Fibroblast of skin of right biceps (primary cell): ENCODE data around the gene IL18BP.
A peak's percentile ranks its signal among the peaks of the same experiment; 100 is the strongest.

ENCODE experiments used
- DNase-seq: peaks from one replicate; pipeline ENCODE4 v3.0.0-alpha.2; 2013

Gene IL18BP

DNA sequence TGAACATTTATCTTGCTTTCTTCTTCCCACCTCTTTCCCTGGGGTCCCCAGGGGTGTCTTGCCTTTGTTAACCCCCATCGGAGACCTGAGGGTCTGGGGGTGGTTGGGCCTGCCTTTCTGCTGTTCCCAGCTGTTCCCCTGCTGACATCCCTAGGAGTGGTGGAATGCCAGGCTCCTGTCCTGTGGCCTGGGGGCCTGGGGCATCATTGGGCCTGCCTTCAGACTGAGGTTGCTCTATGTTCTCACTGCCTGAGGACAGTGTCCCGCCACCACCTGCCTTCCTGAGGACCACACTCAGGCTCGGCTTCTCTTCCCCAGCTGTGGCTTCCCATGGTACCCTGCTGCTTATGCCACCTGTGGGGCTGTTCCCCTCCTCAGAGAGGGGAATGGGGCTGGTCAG is 1.1 kb upstream of the IL18BP start:
- DNase-seq, result no peak

DNA sequence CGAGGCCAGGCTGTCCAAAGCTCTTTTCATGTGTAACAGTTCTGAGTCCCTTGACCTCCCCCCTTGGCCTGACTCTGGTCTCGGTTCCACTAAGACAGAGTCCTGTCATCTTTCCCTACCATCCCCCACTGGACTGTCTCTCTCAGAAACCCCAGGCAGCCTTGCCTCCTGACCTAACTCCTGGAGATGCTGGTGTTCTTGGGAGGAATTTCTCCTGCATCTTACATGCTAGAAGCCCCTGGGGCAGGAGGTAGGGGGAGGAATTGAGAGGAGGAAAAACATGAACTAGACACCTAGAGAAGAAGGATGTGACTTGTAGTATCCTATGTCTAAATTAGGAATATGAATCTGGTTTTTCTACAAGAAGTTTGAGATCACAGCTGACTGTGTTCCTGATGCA is 648 bp upstream of the IL18BP start:
- no peak for DNase-seq

DNA sequence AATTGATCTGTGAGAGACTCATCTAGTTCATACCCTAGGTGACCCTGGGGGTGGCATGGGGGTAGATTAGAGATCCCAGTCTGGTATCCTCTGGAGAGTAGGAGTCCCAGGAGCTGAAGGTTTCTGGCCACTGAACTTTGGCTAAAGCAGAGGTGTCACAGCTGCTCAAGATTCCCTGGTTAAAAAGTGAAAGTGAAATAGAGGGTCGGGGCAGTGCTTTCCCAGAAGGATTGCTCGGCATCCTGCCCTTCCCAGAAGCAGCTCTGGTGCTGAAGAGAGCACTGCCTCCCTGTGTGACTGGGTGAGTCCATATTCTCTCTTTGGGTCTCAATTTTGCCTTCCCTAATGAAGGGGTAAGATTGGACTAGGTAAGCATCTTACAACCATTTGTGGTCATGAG is 653 bp downstream of the IL18BP start:
- DNase-seq, result peak; percentile 14

DNA sequence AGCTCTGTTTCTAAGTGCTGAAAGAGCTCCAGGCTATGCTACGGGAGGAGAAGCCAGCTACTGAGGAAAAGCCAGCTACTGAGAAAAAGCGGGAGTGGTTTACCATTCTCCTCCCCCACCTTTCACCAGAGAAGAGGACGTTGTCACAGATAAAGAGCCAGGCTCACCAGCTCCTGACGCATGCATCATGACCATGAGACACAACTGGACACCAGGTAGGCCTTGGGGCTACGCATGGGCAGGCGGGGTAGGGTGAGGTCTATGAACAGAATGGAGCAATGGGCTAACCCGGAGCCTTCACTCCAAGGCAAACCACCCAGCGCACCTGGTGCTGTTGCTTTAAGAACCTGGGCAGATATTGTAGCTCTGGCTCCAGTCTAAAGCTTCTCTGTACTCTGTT is 1.1 kb downstream of the IL18BP start:
- no peak for DNase-seq

DNA sequence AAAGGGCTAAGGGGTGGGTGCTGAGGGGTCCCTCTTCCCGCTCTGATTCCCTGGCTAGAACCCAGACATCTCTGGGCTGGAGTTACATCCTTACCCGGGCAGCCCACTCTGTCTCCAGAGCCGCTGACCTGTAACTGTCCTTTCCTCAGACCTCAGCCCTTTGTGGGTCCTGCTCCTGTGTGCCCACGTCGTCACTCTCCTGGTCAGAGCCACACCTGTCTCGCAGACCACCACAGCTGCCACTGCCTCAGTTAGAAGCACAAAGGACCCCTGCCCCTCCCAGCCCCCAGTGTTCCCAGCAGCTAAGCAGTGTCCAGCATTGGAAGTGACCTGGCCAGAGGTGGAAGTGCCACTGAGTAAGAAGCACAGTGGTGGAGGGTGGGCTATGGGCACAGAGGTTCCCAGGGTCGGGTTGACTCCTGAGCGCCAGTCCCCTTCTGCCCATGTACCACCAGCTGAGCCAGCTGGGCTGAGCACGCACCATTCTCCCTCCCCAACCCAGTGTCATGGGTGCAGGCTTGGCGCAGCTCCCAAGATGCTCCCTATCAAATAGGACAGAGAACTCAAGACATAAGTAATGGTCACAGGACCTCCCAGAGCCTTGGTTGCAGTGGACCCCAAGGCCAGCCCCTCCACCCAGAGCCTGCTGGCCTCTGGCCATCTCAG is 1.6 kb downstream of the IL18BP start:
- no peak for DNase-seq

DNA sequence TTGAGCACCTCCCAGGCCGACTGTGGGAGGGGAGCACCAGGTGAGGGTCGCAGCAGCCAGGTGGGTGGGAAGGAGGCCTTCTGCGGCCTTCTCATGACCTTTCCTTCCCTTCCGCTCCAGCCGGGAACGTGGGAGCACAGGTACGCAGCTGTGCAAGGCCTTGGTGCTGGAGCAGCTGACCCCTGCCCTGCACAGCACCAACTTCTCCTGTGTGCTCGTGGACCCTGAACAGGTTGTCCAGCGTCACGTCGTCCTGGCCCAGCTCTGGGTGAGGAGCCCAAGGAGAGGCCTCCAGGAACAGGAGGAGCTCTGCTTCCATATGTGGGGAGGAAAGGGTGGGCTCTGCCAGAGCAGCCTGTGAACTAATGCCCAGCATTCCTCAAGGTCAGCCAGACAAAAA is 2.6 kb downstream of the IL18BP start:
- DNase-seq, result no peak

DNA sequence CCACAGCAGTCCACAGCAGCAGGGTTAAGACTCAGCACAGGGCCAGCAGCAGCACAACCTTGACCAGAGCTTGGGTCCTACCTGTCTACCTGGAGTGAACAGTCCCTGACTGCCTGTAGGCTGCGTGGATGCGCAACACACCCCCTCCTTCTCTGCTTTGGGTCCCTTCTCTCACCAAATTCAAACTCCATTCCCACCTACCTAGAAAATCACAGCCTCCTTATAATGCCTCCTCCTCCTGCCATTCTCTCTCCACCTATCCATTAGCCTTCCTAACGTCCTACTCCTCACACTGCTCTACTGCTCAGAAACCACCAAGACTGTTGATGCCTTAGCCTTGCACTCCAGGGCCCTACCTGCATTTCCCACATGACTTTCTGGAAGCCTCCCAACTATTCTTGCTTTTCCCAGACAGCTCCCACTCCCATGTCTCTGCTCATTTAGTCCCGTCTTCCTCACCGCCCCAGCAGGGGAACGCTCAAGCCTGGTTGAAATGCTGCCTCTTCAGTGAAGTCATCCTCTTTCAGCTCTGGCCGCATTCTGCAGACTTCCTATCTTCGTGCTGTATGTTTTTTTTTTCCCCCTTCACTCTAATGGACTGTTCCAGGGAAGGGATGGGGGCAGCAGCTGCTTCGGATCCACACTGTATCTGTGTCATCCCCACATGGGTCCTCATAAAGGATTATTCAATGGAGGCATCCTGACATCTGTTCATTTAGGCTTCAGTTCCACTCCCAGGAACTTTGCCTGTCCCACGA is 3.3 kb downstream of the IL18BP start:
- peak; percentile 35 for DNase-seq

DNA sequence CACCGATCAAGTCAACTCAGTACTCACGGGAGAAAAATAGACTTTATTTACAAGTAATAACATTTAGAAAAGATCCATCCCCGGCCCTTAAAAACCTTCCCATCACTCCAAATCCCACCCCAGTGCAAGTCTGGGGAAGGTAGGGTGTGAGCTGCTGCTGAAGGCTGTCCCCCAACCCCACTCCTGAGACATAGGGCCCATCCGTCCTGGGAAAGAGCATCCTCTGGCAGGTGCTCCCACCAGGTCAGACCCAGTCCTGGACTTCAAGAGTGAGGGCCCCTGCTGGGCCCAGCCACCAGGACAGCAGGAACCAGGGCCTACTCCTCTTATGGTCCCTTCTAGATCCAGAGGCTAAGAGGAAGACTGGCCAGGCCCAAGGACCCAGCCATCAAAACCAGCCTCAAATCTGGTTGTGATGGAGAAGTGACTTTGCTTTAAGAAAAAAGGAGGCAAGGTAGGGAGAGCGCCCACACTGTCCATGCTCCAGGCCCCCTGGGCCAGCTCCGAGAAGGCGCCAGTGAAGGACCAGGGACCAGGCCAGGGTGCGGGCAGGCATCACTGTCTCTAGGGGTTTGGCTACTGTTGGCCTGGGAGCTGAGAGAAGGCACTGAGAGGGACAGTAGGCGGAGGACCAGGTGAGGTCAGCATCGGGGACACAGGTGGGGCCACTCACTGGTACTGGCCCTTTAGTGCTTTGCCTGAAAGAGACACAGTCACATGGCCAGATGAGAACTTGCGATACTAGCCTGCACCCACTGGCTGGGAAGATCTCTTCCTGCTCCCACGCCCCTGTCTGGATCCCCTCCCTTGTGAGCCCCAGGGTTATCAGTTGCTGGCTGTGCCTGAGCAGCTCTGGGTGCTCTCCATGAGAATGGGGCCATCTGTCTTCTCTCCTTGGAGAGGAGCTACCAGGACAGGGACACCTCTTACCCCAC is 4.4 kb downstream of the IL18BP start:
- DNase-seq, result no peak

DNA sequence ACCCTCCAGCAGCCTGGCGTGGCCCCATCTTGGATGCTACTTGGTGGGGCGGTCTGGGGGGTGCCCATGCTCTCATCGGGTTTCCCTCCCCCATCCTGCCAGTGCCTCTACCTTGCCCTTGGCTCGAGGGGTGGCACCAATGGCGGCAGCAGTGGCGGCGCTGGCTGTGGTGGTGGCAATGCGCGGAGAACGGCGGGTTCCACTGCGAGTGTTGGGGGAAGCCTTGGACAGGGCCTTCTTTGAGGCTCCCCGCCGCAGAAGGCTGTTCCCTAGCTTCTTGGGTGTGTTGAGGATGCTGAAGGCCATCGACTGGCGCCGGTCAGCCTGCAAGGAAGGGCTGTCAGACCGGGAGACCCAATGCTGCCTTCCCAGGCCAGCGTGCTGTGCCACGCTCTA is 5.1 kb downstream of the IL18BP start:
- no peak for DNase-seq

DNA sequence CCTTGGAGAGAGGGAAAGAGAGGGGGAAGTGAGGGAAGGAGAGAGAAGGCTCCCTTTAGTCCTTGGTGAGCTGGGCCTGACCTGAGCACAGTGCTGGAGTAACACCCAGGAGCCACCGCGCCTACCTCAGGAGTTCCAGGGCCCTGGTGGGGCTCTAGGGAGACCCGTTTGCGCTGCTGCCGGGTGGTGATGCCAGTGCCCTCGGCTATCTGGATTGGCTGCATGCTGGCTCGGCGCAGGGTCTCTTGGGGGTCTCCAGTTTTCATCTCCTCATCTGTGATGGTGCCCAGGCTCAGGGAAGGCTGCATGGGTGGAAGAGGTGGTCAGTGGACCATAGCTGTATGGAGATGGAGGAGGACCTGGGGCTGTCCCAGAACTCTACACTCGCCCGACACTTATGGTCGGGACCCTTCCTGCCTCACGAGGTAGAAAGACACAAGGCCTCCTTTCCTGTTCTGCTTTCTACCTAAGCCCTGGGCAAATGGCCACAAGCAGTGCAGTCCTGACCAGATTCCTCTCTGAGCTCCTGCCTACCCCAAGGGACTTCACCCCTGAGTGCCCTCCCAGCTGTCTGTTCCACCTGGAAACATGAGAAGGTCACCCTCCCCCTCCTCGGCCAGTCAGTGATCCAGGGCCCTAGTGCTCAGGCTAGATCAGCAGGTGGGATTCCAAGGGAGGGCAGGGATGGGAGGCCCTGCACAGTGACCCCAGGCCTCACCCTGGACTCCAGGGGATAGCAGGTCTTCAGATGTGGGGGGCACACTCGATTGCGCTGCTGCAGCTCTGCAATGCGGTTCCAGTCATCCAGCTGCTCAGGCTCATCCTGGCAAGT is 6.0 kb downstream of the IL18BP start:
- no peak for DNase-seq

DNA sequence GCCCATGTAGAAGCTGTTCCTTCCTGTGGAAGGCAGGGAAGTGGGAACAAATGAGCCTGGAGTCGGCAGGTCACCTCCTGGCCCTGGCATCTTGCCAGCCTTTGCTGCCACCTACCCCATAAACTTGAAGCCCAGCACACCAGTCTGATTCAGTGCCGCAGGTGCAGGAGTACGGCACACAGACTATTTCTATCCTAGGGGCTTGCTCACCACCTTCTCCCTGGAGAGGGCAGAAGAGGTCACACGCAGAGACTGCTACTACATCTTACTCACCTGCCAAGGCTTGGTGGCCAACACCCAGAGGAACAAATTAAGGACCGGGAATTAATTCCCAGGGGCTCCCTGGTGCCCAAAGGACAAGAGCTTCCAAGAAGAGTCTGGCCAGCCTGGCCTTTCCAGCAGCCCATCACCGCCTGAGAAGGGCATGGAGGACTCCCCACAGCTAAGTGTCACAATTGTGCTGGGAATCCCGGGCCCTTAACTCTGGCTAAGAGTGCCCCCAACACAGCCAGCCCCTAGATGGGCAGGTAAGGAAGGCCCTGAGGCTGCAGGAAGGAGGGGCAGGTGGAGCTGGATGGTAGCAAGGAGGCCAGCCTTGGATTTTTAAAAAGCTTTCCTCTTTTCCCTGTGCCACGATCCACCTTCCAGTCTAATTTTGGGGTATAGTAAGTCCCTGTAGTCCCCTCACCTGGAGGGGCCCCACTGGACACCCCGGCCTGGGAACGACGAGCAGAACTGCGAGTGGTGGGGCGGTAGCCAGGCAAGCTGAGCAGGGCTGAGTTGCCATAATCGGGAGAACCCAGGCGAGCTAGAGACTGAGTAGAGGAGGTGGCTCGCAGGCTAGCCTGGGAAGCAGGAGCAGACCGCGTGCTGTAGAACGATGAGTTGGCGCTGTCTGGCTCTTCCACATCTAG is 6.9 kb downstream of the IL18BP start:
- no peak for DNase-seq

DNA sequence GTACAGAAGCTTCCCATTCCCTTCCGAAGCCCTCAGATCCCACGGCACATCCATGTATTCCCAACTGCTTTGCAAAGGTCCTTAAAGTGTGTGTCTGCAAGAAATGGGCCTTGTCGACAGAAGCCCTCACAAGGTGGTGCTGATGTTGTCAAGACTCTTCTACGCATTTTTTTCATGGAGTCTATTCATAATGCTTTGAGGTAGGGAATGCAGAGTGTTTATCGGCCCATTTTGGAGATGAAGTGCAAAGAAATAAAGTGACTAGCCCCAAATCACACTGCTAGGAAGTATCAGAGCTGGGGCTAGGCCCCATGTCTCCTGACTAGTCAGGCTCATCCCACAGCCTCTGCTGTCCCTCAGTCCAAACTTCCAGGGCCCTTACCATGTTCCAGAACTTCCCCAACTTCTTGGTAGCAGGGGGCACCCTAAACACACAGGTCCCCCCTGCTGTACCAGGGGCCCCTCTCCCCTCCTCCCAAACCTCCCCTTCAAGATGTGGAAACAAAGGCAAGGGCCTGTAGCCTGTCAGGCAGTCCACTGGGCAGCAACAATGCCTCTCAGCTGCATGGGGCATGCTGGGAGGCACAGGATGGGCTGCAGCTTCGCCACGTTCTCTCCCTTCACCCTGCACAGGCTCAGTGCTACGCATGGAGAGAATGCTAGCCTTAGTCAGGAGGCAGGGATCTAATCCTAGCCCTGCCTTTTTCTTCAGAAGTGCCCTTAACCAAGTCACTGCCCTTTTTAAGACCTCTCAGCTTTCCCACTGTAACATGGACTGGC is 7.8 kb downstream of the IL18BP start:
- no peak for DNase-seq

DNA sequence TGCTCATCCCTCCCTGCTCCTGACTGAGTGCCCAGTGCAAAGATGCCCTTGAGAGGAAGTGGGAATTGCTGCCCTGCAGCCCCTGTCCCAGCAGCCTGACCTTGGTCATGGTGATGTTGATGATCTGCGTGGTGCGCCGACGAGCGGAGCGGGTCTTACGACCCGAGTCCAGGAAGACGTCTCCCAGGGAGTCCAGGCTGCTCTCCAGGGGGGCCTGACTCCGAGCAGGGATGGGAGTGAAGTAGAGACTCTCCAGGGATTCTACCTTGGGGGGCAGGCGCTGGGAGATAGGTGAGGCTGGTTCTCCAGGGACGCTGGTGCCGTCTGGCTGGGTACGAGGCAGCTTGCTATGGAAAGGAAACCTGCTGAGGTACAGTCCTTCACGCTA is 8.4 kb downstream of the IL18BP start:
- DNase-seq, result no peak

DNA sequence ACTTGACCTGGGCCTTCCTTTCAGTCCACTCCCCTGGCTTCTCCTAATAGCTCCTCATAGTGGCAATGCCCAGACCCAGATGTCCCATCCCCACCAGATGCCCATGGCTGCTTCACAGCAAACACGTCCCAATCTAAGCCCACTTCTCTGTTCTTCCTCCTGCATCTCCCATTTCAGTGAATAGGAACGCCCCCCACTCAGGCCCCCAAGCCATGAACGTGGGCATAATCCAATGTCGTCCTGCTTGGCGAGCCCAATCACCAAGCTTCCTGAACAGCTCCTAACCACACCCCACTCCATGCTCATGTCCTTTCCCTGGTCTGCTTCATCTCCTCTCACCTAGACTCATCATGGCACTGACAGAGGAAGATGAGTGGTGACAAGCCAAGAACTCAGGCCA is 8.9 kb downstream of the IL18BP start:
- no peak for DNase-seq

DNA sequence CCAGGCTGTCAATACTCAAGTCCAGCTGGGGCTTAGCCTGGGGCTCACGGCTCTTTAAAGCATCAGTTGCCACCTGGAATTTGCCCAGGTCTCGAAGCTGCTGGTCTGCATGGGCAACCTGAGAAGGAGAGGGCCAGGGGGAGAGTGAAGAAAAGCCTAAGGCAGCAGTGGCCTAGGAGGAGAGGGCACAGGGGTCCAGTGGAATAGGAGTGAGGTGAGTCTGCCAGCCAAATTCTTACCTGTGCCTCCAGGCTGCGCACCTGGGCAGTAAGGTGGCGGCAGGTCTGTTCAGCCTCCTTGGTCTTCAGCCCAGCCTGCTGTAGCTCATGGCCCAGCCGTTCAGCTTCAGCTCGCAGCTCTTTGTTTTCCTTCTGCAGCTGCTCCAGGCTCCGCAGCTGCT is 10.0 kb downstream of the IL18BP start:
- DNase-seq, result no peak

DNA sequence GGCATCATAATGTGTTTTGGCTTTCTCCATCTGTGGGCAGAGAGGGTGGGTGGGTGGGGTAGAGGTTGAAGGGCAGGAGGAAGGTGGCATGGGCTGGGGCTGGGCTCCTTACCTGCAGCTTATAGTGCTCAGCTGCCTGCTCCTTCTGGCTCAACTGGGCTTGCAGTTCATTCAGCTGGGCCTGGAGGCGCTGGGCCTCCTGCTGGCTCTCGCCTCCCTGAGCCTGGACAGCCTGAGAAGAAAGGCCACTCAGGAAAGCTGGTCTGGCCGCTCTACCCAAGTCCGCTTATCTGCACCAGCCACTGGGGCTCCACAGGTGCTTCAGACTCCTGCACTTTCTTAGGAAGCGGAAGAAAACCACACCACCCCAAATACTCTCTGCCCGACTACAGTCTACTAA is 10.4 kb downstream of the IL18BP start:
- no peak for DNase-seq

DNA sequence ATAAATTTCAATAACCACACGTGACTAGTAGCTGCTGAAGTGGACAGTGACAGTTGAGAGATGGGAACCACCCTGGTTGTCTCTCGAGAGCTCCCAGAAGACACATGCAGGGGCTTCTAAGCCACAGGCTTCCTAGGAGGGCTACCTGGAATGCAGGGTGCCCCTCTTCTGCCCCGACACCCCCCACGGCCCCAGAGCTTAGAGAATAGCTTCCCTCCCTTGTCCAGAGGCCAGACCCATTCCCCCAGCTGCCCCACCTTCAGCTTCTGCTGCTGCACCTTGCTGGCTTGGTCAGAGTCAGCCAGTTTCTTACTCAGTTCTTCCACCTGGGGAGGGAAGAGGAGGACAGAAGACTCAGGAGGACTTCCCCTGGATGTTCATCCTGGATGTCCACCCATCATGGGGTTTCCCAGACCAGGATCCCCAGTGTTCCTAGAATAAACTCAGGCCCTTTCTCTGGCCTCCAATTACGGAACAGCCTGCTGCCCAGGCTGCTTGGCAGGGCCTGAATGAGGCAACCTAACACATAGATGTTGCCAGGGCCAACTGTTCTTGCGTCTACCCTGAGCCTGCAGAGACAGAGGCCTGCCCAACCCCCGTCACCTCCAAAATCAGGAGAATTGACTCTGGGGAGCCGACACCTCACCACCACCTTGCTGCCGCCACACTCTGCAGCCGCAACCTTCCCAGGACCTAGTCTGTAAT is 12.0 kb downstream of the IL18BP start:
- DNase-seq, result no peak

DNA sequence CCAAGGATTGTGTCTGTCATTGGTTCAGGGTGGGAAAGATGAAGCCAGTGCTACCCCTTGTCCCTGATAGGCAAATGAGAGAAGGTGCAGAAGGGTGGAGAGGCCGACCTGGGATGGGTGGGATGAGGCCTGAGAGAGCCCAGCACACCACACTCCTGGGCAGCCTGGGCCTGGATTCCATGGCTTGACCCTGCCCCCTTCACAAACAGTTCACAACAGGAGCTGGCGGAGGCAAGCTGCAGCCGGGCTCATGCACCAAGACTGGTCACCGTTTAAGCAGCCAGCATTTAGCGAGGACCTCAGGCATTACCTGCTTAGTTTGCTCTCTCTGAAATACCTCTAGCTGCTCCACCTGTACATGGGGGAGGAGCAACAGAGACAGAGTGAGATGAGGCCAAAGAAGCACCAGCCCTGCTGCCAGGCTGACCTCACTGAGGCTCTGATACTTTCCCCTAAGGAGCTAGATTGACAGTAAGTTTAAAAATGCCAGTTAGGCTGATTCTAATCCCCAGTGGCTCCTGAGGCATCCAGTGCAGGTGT is 13.5 kb downstream of the IL18BP start:
- DNase-seq, result no peak

DNA sequence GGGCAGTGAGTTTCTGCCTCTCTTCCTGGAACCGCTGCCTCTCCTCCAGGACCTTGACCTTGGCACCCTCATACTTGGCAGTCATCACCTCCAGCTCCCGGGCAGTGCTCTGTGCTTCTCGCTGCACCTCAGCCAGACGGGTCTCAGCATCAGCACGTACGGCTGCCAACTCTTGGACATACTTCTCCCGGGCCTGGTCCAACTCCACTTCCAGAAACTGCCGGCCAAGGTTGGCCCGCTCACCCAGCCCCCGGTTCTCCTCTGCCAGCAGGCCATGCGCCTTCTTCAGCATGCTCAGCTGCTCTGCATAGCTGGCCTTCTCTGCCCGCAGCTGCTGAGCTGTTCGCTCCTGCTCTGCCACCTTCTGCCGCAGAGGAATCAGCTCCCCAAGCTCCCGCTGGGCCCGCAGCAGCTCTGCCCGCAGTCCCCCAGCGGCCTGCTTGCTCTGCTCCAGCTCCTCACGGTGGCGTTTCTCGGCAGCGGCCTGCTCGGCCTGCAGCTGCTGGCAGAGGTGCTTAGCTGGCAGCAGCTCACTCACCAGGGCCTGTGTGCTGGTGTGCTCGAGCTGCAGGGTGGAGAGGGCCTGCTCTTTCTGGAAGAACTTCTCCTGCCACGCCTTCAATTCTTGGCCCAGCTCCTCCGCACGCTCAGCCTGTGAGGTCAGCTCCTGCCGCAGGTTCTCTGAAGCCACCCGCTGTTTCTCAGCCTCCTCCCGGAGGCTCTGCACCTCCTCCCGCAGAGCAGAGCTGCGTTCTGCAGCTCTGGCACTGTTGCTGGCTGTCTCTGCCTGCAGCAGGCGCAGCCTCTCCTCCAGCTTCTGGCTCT is 14.4 kb downstream of the IL18BP start:
- peak; percentile 59 for DNase-seq
